HG02884 (cell line): ENCODE measurements around the gene SRD5A3.

Experiments used
- ATAC-seq: cut with Tn5 transposase; IDR thresholded peaks from one replicate; pipeline ENCODE4 v1.9.1; 2021; ENCODE audit warnings: mild to moderate bottlenecking, moderate library complexity; ENCODE audit not compliant: unreplicated experiment

SRD5A3 gene

GRCh38 chr4:55406545-55406944, 60.5 kb downstream of the SRD5A3 start:
- no peak for ATAC-seq

GRCh38 chr4:55407119-55407518, 61.1 kb downstream of the SRD5A3 start:
- no peak for ATAC-seq

GRCh38 chr4:55407764-55408163, 61.7 kb downstream of the SRD5A3 start:
- no peak for ATAC-seq

- ATAC-seq, result peak; percentile 64
Measured at GRCh38 chr4:55409468-55410171, 63.6 kb downstream of the SRD5A3 start.

- no peak for ATAC-seq
Measured at GRCh38 chr4:55410431-55410830, 64.4 kb downstream of the SRD5A3 start.

- no peak for ATAC-seq
Measured at GRCh38 chr4:55411621-55412020, 65.6 kb downstream of the SRD5A3 start.

GRCh38 chr4:55416176-55416575, 70.1 kb downstream of the SRD5A3 start:
- no peak for ATAC-seq
